HepG2 (cell line): ENCODE results near the gene ECHDC1.

Experiments
- EZH2 ChIP-seq: conservative IDR thresholded peaks from 2 replicates; pipeline ENCODE4 v1.6.1; 2012; ENCODE audit warnings: mild to moderate bottlenecking, low read depth, low read length, moderate library complexity
- GZF1 ChIP-seq: sonication (generic); formaldehyde crosslinking; IDR thresholded peaks from 2 replicates; pipeline ENCODE4 v1.5.1; 2020; ENCODE audit warnings: mild to moderate bottlenecking, missing genetic modification reagents
- TBP ChIP-seq: sonication (generic); formaldehyde crosslinking; IDR thresholded peaks from 2 replicates; pipeline ENCODE4 v1.5.0; 2020; ENCODE audit warnings: missing genetic modification reagents
- ZFX ChIP-seq: sonication (generic); formaldehyde crosslinking; IDR thresholded peaks from 2 replicates; pipeline ENCODE4 v1.4.0; 2020; ENCODE audit warnings: mild to moderate bottlenecking, low read depth, missing genetic modification reagents, moderate library complexity
- ZNF510 ChIP-seq: sonication (generic); formaldehyde crosslinking; IDR thresholded peaks from 2 replicates; pipeline ENCODE4 v1.4.0; 2020; ENCODE audit warnings: low read depth, mild to moderate bottlenecking, missing genetic modification reagents
- TF ChIP-seq, protein P1 (sequence below): sonication (generic); formaldehyde crosslinking; IDR thresholded peaks from 2 replicates; pipeline ENCODE4 v1.5.0; 2020; ENCODE audit warnings: mild to moderate bottlenecking, missing genetic modification reagents, moderate library complexity
- TF ChIP-seq, protein P2 (sequence below): sonication (generic); formaldehyde crosslinking; IDR thresholded peaks from 2 replicates; pipeline ENCODE4 v1.5.1; 2020; ENCODE audit warnings: mild to moderate bottlenecking, missing genetic modification reagents

DNA sequence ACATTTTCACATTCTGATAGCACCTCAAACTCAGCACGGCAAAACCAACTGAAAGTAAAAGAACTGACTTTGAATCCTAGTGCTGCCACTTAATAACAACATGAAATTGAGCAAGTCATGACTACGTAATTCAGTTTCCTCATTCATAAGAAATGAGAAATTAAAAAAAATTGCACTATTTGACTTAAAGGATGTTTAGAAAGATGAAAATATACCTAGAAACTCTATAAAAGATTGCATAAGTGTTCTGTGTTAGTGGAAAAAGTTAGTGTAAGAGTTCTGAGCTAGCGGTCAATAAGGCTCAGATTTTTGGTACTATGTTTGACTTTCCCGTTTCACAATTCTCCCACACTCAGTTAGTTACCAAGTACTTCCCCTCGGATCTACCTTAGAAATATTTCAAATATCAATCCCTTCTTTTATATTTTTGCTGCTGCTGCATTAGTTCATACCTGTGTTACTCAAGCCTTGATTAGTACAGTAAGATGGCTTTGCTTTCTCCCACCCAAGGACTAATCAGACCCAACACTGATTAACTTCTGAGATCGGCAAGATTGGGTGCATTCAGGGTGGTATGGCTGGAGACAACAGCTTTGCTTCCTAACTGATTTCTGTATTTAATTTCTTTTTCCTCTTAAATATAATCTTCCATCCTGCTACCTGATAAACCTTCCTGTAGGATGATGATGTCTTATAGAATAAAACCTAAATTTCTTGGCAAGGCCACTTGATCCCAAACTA, 25.9 kb downstream of the ECHDC1 start:
- TF ChIP-seq GZF1 (no peak), TBP (CRISPR knock-in tag) (no peak), ZNF510 (CRISPR knock-in tag) (no peak), ZFX (CRISPR knock-in tag) (no peak), EZH2 (no peak)
- TF ChIP-seq, protein P1, sequence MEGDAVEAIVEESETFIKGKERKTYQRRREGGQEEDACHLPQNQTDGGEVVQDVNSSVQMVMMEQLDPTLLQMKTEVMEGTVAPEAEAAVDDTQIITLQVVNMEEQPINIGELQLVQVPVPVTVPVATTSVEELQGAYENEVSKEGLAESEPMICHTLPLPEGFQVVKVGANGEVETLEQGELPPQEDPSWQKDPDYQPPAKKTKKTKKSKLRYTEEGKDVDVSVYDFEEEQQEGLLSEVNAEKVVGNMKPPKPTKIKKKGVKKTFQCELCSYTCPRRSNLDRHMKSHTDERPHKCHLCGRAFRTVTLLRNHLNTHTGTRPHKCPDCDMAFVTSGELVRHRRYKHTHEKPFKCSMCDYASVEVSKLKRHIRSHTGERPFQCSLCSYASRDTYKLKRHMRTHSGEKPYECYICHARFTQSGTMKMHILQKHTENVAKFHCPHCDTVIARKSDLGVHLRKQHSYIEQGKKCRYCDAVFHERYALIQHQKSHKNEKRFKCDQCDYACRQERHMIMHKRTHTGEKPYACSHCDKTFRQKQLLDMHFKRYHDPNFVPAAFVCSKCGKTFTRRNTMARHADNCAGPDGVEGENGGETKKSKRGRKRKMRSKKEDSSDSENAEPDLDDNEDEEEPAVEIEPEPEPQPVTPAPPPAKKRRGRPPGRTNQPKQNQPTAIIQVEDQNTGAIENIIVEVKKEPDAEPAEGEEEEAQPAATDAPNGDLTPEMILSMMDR (CRISPR knock-in tag) = no peak
- TF ChIP-seq, protein P2, sequence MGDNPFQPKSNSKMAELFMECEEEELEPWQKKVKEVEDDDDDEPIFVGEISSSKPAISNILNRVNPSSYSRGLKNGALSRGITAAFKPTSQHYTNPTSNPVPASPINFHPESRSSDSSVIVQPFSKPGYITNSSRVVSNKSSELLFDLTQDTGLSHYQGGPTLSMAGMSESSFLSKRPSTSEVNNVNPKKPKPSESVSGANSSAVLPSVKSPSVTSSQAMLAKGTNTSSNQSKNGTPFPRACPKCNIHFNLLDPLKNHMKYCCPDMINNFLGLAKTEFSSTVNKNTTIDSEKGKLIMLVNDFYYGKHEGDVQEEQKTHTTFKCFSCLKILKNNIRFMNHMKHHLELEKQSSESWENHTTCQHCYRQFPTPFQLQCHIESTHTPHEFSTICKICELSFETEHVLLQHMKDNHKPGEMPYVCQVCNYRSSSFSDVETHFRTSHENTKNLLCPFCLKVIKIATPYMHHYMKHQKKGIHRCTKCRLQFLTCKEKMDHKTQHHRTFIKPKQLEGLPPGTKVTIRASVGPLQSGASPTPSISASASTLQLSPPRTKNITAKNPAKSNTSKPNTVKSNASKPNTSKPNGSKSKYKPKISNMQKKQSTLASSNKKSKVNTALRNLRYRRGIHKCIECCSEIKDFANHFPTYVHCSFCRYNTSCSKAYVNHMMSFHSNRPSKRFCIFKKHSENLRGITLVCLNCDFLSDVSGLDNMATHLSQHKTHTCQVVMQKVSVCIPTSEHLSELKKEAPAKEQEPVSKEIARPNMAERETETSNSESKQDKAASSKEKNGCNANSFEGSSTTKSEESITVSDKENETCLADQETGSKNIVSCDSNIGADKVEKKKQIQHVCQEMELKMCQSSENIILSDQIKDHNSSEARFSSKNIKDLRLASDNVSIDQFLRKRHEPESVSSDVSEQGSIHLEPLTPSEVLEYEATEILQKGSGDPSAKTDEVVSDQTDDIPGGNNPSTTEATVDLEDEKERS = no peak
